Measurements from ENCODE around the gene POLD3.
"Not testable (repeated sequence)": the region's sequence is repeated elsewhere in the genome, so short reads cannot be mapped to it uniquely, and the experiment has no call there.

Gene POLD3

GRCh38 chr11:74581954-74582547 is 10.3 kb upstream of the POLD3 start:
- DNase-seq (ENCODE audit: low read depth), result no peak

DNA sequence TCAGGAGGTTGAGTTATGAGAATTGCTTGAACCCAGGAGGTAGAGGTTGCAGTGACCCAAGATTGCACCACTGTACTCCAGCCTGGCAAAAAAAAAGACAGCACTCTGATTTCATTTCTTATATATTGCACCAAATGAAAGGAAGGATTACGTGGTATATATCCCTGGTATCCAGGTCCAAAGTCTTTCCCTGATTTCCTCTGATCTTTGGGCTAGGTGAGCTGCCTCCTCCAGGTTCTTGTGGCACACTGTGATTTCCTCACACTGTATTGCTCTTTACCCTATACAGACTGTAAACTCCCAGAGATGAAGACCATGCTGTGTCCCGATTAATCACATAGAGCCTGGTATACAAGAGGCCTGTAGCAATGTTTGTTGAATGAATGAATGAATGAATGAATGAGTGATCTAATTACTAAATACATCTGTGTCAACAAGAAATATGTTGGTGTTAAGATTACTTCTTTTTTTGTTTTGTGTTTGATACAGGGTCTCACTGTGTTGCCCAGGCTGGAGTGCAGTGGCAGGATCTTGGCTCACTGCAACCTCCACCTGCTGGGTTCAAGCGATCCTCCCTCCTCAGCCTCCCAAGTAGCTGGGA is 9.3 kb upstream of the POLD3 start:
- DNase-seq (ENCODE audit: low read depth), result no peak

DNA sequence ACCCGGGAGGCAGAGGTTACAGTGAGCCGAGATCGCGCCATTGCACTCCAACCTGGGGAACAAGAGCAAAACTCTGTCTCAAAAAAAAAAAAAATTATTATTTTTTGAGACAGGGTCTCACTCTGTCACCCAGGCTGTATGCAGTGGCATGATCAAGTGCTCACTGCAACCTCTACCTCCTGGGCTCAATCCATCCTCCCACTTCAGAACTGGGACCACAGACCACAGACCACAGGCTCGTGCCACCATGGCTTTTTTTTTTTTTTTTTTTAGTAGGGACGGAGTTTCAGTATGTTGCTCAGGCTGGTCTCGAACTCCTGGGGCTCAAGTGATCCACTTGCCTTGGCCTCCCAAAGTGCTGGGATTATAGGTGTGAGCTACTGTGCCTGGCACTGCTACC is 1.9 kb upstream of the POLD3 start:
- not testable (repeated sequence) for DNase-seq (ENCODE audit: low read depth)

DNA sequence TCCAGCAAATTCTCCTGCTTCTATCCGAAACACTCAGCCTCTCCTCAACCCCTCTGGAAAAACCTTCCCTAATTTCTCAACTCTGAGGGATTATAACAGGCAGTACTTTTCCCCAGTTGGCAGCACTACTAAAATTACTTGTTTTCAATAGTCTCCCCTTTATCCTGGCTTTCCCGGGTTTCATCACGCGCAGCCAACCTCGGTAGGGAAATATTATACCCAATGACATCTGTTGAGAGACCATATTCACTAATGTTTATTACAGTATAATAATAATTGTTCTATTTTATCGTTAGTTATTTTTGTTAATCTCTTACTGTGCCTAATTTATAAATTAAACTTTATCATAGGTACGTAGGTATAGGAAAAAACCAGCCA is 330 bp upstream of the POLD3 start:
- DNase-seq (ENCODE audit: low read depth), result no peak

GRCh38 chr11:74593463-74593862 is 1.1 kb downstream of the POLD3 start:
- no peak for DNase-seq (ENCODE audit: low read depth)

DNA sequence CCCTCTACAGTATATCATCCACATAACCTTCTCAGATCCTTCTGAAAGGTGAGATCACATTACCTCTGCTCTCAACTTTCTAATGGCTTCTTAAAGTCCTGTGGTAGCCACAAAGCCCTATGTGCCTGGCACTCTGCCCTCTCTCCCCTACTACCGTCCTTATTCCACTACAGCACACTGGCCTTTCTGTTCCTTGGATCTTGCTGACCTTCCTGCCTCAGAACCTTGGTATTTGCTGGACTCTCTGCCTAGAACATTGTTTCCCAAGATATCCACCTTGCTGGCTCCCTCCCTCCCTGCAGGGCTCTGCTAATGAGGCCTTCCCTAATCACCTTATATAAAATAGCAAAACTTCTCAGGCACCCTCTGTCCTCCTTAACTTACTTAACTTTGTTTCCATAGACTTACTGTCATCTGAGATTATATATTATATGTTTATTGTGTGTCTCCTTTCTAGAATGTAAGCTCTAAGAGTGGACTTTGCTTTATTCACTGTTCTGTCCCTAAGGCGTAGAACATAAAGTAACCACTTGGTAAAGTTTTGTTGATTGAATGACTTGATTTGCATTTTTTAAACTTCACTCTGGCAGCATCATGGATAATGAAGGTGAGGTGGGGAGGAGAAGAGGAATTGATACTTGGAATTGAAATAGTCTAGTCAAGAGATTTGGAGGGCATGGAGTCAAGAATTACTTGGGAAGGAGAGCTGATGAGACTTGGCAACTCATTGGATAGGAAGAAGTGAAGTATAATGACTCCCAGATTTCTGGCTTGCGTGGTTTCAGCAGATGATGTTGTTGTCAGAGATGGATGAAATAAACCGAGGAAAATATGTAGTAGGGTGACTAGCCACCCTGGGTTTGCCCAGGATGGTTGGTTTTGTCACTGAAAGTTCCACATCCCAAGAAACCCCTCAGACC is 10.5 kb downstream of the POLD3 start:
- no peak for DNase-seq (ENCODE audit: low read depth)

GRCh38 chr11:74603845-74604244 is 11.5 kb downstream of the POLD3 start:
- no peak for DNase-seq (ENCODE audit: low read depth)

GRCh38 chr11:74604311-74604710 is 11.9 kb downstream of the POLD3 start:
- no peak for DNase-seq (ENCODE audit: low read depth)

DNA sequence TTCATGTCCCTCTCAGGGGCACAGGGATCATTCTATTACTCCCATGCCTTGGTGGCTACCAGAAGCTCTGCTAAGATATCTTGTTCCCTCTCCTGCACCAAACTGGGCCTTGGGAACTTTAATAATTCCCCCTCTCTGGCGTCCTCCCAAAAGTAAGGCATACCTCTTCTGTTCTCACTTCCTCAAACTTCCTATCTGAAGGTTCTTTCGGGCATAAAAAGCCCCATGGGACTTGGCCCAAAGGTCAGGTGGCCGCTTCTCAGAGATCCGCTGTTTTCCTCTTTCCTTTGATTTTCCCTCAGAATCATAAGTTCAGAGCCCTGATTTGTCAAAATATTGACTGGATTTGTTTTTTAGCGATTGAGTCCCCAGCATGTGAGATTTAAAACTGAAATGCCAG is 13.0 kb downstream of the POLD3 start:
- DNase-seq (ENCODE audit: low read depth), result no peak

GRCh38 chr11:74608431-74608830 is 16.0 kb downstream of the POLD3 start:
- no peak for DNase-seq (ENCODE audit: low read depth)

GRCh38 chr11:74611369-74611861 is 19.0 kb downstream of the POLD3 start:
- no peak for DNase-seq (ENCODE audit: low read depth)

GRCh38 chr11:74612877-74613276 is 20.5 kb downstream of the POLD3 start:
- no peak for DNase-seq (ENCODE audit: low read depth)

- DNase-seq (ENCODE audit: low read depth), result no peak
These were observed 22.9 kb downstream of the POLD3 start for GRCh38 chr11:74615311-74615710.

DNA sequence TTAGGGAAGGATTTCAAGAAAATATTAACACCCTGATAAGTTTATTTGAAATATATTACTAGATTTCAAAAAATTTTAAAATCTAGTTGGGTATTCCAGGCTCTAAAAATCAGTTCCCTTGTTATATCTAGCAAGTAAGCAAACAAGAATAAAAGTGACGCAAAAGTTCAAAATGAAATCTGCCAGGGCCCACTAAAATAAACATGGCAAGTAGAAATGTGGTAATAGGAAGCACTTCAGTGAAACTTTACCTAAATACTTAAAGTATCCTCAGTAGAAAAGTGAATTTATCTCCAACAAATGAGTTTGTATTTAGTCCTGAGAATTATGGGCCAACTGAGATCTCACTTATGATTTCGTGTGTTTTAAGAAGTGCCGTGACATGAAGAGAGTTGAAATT is 23.6 kb downstream of the POLD3 start:
- DNase-seq (ENCODE audit: low read depth), result no peak

GRCh38 chr11:74620531-74620930 is 28.1 kb downstream of the POLD3 start:
- no peak for DNase-seq (ENCODE audit: low read depth)

GRCh38 chr11:74626130-74626529 is 33.7 kb downstream of the POLD3 start:
- DNase-seq (ENCODE audit: low read depth), result no peak

GRCh38 chr11:74626604-74627003 is 34.2 kb downstream of the POLD3 start:
- no peak for DNase-seq (ENCODE audit: low read depth)

GRCh38 chr11:74627381-74627780 is 35.0 kb downstream of the POLD3 start:
- DNase-seq (ENCODE audit: low read depth), result no peak

GRCh38 chr11:74630043-74630442 is 37.7 kb downstream of the POLD3 start:
- DNase-seq (ENCODE audit: low read depth), result no peak

DNA sequence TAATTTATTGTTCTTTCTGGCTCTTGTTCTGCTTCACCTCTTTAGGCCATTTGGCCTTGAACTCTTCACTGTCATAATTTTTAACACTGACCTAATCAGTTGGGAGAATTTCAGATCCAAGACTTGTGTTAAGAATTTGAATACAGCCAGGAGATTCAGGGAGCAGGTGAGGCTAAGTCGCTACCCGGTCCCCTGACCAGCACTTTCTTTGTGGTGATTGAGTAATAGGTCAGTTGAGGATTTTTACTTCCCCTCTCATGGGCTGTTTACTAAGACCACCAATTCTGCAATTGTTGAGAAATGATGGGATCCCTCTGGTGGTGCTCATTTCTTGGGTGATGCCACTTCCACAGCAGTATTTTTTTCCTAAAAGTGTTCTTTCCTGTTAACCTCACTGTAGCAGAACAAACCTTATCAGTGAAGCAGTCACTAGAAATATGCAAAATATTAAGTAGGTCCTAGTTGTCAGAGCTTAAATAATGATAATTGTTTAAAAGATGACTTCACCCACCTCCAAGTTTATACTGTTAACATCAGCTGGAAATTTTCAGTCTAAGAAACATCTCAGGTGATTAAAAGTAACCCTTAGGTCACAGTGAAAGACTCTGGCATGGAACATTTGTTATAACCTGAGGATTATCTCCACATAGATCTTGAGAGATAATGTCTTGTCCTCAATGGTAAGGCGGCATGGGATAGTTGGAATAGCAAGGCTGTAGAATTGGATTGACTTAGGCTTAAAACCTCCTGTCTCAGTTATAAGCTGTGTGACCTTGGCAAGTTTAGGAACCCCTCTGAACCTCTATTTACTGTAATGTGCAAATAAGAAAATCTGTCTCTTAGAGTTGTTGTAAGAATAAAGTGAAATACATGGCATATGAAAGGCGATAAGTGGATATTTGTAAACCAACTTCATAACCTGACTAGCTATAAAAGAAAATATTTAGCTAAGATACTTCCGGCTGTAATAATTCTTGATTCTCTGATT is 41.3 kb downstream of the POLD3 start:
- DNase-seq (ENCODE audit: low read depth), result no peak

GRCh38 chr11:74634537-74634936 is 42.2 kb downstream of the POLD3 start:
- no peak for DNase-seq (ENCODE audit: low read depth)

DNA sequence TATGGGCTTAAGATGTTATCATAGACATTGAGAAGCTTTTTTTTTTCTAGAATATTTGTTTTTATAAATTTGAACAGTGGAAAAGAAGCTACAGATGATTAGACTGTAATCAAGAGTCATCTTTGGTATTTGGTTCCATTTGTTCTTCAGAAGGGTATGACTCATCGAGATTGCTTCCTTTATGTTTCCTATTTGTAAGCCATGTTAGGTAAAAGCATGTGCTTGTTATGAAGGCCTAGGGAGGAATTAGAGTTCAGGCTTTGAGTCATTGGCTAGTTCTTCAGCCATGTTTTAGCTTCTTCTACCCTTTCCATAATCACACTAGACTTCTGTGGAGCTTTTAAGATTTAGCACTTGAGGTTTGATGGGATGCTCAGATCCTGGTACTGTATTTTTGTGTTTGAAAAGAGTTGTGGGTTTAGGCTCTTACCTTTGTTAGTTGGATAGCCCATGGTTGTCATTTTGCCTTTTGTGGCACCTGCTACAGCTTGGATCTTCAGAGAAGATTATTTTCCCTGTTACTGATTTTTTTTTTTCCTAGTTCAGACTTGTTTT is 44.3 kb downstream of the POLD3 start:
- no peak for DNase-seq (ENCODE audit: low read depth)

Data from stimulated activated CD8-positive, alpha-beta memory T cell treated with anti-CD3 and anti-CD28 coated beads, Interleukin-7, amount 100 ng/mL, for 24 hours (primary cell).